ENCODE measurements around the gene ADGRL3. TPM values are rescaled to one million over a fixed set of nuclear protein-coding genes. Genes with fewer than 3 reads are reported as not detected.
"Not testable (repeated sequence)": the region's sequence is repeated elsewhere in the genome, so short reads cannot be mapped to it uniquely, and the experiment has no call there.

ADGRL3 gene
- polyA plus RNA-seq, 1 donor, result 31.1 TPM

DNA sequence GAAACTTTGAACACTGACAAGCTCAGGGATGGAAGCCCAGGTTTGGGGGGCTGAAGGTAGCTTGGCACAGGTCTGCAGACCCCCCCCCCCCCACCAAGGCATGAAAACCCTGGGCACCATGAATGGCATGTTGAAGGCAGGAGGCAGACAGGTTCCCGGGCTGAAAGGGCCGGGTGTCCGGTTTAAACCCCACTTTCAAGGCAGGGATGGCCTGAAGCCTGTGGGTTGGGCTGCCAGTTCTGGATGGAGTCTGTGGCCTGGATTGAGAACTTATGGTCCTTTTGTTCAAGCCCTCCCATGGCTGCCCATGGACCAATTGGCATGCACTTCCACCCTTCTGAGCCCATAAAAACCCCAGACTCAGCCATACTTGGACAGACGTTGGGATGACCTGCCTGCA lies 616.9 kb downstream of the ADGRL3 start:
- DNase-seq, result no peak

DNA sequence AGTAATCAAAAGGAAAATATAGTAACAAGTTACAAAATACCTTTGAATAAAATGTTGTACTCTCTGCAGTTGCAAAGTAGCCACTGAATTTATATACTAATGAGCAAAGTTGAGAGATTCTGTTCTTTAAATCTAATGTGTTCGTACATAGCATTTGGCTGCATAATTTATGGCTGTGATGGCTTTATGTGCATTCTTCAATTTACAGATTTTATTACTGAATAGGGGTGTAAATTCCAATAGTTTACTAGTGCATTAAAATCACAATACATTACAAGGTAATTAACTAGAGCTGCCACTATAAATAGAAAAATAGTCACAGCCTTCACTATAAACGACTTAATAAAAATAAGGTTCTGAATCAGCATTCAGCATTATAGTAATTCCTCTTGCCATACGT lies 620.0 kb downstream of the ADGRL3 start:
- DNase-seq, result peak; percentile 41

DNA sequence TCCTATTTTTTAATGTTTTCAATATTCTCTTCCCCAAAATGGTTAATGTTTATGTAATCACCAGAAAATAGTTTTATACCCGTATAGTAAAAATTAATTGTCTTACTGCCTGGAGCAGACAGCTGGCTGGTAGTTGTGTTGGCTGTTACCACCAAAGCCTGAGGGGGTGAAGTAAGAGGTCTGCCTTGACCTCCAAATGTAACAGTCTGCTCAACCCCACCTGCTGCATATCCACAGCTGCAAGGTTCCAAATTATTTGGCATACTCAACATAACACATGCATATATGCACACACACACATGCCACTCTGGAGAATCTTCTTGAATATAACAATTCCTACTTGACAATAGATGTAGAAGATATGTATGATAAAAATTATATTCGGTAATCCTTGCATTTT lies 624.3 kb downstream of the ADGRL3 start:
- no peak for DNase-seq

DNA sequence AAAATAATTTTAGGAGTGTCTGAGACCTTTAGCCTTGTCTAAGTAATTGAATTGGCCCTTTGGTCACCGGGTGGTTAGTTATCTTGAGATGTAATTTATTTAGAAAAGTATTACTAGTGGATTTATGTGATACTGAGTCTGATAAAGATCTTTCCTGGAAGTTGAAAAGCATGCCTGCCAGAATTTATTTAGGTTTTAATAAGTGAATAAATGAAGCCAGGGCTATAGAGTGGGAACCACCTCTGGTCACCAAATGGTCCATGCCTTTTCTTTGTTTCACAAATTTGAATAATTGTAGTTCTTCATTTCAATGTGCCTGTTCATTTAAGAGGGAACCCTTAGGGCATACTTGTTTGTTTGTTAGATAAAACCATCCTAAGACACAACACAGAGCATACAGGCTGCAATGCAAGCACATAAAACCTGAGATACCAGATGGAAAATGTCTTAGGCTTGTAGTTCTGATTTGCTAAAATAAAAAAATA lies 627.8 kb downstream of the ADGRL3 start:
- no peak for DNase-seq

DNA sequence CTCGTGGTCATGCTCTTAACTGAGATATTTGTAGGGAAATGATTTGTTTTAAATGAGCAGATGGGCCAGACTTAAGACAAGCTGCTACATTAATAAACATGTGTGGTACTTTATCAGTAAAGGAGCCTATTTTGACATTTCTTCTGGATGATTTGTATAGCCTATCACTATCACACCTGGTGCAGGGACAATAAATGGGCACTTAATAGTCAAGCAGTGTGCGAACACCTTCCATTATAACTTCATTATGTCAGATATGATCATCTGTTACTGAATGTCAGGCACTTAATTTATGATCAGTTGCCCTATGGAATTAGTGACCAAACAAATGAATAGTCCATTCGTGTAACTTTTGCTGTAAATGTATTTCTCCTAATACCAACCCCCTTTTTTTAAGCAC lies 628.8 kb downstream of the ADGRL3 start:
- DNase-seq, result no peak

DNA sequence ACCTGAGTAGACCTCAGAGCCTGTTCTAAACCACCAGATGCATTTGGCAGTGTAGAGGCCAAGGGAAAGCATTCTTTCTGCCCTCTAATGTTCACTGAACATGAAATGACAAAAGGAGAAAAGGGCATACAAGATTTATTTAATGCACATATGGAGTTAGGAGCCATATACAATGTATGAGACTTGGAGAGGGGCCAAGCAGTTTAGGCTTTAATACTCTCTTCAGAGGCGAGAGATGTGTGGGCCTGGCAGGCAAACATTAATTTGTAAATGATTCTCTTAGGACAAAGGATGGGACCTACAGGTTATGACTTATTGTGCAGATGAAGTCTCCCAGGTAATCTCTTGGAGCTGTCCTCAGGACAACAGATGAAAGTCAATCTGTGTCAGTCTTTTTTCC lies 631.9 kb downstream of the ADGRL3 start:
- no peak for DNase-seq

DNA sequence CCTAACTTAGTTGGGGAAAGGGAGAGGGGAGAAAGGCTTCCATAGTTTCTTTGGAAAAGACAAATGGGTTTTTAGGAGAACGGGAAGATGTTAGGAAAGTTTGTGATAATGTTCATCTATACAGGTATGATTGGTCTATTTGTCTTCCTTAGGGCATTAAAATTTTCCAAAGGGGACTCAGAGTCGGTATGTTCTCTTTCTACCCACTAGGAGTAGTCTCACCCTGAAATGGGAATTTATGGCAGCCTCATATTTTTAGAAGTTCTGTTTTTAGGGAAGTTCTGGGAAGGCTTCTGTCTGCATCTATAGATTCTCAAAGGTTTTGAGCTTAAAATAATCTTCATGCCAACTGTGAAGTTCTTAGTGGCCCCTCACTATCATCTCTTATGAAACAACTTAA lies 637.3 kb downstream of the ADGRL3 start:
- DNase-seq, result no peak

DNA sequence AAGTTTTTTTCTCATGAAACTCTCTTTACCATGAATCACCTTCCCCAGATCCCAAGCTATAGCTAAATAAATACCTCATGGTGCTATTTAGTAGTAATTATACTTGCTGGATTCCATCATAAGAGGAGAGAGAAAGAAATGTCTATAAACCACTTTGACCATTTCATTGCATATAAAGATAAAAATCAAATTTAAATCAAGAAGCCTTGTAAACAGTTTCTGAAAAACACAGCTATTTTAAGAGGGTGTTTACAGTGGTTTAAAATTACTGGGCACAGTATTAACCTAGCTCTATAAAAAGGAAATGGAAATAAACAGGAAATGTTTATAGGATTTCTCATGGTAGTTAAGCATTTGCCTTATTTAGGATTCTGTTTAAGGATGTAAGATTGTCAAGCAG lies 637.9 kb downstream of the ADGRL3 start:
- DNase-seq, result no peak

DNA sequence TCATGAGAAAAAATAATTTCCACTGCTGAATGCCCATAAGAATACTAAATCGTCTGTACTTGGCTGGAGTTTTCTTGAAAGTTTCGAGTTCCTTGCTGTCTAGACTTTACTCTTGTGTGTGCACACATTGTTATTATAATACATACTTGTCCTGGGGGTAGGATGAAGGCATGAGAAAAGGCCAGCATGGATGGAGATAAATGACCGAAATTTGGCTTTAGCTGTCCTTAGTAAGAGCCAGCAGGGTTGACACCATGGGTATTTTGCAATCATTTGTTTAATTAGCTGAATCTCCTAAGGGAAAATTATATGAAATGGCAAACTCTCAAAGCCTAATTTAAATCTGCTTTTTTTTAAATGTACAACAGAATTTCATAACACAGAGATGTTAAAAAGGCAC lies 641.6 kb downstream of the ADGRL3 start:
- DNase-seq, result no peak

DNA sequence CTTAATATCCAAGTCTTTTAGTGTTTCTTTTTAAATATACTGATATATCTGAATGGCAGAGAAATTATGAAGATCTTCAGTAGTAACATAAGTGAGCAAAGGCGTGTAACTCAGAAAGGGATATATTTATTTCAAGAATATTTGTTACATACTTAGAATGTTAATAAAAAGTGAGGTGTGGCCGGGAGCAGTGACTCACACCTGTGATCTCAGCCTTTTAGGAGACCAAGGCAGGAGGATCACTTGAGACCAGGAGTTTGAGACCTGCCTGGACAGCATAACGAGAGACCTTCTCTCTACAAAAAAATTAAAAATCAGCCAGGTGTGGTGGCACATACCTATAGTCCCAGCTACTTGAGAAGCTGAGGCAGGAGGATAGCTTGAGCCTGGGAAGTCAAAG lies 651.0 kb downstream of the ADGRL3 start:
- no peak for DNase-seq

DNA sequence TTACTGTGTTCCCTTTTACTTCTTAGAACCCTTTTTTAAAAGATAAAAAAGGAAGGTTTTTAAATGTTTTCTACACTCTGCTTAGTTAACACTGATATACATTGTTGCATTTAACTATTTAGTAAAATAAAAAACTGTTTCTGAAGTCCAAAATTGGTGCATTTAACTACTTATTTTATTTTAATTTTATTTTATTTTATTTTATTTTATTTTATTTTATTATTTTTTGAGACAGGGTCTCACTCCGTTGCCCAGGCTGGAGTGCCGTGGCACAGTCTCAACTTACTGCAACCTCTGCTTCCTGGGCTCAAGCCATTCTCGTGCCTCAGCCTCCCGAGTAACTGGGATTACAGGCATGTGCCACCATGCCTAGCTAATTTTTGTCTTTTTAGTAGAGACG lies 652.0 kb downstream of the ADGRL3 start:
- DNase-seq, result not testable (repeated sequence)

DNA sequence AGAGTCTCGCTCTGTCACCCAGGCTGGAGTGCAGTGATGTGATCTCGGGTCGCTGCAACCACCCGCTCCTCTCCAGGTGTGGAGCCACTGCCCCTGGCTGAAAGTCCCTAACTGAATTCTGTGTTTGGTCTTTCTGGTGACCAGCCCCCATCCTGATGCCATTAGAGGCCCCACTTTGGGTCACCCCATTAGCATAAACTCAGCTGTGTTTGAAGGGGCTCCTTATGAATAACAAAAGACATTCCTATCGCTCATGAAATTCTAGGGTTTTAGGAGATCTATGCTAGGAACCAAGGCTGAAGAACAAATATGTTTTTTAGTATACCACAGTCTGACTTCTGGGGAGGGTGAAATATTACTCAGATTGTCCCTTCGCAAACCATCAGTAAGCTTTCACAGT lies 652.9 kb downstream of the ADGRL3 start:
- DNase-seq, result no peak

DNA sequence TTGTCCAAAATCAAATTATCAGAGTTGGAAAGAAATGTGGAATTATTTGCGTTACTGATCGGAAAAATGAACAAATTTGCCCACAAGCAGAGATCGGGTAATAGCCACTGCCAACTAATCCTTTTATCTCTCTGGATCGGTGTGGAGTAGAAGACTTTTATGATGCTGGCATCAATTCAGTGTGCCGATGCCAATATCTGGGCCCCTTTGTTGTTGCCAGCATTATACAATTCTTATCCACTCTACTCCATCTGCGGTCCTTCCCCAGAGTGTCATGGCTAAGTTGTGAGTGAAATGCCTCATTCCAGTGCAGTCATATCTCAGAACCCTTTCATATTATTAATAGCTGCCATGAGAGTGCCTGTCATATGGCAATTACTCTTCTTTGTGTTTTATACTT lies 660.2 kb downstream of the ADGRL3 start:
- no peak for DNase-seq

DNA sequence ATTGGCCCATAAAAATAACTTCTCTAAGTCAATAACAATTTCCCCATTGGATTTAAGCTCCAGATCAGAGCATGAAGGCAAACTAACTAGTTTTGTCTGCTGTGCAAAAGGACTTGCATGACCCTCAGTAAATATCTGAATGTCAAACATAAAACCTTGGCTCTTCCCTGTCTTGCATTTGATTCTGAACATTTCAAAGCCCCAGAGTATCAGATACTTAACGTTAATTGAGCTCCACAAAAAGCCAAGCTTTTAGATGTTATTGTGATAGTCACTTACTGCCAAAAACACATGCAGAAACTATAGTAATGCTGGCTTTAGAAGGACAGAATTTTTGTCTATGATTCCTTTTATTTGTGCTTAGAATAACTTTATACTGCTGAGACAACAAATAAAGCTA lies 664.2 kb downstream of the ADGRL3 start:
- DNase-seq, result no peak

DNA sequence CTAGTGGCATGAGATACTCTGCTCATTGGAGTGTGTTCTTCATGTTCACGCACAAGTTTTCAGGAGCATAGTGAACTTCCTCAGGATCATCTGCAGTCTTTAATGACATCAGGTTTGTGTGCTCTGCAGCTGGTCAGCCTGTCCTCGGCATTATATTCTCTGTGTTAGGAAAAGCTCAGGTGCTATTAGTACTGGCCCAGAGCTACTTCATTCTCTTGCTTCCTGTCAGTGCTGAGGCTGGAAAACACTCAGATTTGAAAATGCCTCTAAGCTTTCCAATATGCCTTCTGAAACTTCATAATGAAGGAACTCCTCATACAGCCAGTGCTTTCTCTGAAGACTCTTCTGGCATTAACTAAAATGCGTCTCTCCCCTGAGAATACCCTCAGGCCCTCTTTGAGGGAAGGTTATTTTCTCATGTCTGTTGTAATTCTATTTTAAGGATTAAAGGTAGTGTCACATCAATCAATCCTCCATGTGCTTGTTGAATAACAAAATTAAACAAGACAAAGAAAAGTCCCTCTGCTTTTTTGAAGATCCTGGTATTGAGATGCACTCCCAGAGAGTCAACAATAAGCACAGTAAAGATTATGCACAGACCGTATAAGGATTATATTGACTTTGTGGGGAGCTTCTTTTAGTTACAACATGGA lies 666.4 kb downstream of the ADGRL3 start:
- no peak for DNase-seq

DNA sequence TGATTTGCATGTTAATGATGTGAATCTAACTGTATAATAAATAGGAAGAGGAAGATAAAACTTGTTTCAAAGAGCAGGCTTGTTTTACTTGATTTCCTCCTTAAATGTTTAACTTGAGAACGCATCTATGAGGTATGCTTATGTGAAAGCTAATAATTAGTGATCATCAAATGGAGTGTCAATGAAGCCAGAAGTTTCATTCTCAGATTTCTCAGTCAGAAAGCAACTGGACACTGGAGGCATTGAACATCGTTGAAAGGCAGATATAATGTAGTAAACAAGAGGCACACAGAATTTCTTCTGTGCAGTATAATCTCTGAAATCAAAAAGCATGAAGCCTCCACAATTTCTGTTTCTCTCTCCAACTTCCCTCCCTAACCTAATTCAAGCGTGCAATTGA lies 672.9 kb downstream of the ADGRL3 start:
- no peak for DNase-seq

DNA sequence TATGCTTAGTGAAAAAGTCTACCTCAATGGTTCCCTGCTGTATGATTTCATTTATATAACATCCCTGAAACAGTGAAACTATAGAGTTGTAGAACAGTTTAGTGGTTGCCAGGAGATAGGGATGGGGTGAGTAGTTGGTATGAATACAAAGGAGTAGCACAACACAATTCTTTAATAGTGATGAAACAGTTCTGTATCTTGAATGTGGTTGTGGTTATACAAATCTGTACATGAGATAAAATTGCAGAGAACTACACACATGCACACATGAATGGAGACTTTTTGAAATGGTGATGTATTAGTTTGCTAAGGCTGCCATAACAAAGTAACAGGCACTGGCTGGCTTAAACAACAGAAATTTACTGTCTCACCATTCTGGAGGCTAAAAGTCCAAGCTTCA lies 677.1 kb downstream of the ADGRL3 start:
- DNase-seq, result no peak

DNA sequence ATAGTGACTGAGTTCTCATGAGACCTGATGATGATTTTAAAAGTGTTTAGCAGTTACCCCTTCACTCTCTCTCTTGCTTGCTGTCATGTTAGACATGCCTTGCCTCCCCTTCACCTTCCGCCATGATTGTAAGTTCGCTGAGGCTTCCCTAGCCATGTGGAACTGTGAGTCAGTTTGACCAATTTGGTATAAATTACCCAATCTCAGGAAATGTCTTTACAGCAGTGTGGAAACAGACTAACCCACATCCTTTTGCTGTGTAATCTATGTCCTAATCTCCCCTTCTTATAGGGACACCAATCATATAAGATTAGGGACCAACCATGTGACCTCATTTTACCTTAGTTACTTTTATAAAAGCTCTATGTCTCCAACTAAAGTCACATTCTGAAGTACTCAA lies 677.8 kb downstream of the ADGRL3 start:
- no peak for DNase-seq

DNA sequence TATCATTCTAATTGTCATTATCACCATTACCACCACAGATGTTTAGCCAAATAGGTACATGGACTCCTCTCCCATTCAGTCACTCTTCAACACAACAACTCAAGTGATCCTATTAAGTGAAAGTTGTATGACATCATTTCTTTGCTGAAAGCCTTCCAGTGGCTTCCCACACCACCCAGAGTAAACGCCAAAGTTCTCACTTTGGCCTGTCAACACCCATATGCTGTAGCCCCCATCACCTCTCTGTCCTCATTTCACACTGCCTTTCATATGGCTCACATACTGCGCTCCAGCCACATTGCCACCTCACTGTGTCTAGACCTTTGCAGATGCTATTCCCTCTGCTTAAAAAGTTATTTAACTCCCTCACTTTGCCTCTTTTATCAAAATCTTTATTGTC lies 682.3 kb downstream of the ADGRL3 start:
- no peak for DNase-seq

DNA sequence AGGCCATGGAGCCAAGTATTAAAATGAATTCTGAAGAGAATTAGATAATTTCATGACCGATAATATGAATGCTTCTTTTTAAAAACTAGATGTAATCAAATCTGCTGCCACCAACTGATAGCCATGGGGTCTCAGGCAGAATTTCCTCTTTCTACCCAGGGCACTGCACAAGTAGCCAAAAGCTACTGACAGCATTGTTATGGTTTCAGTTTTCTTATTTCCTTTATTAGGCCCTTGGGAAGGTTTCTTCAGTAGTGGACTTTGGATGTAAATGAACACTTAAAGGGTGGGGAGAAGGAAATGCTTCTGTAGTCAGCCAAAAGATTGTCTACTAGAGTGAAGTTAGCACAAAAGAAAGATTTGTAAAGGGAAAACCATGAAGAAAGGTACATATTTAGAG lies 686.0 kb downstream of the ADGRL3 start:
- DNase-seq, result no peak

DNA sequence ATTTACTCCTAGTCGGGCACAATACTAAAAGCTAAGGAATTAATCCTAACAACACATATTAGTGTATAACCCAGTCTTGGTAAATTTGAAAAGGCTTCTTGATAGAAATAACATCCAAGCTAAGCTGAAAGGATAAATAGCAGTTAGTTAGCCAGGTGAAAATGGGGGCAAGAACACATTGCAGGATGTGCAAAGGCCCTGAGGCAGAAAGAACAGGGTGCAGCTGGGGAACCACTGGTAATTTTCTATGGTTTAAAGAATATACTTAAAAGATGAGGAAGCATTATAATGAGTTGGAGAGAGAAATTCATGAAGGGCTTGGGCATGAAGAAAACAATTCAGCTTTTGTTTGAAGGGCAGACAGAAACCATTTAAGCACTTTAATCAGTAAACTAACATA lies 689.0 kb downstream of the ADGRL3 start:
- no peak for DNase-seq

DNA sequence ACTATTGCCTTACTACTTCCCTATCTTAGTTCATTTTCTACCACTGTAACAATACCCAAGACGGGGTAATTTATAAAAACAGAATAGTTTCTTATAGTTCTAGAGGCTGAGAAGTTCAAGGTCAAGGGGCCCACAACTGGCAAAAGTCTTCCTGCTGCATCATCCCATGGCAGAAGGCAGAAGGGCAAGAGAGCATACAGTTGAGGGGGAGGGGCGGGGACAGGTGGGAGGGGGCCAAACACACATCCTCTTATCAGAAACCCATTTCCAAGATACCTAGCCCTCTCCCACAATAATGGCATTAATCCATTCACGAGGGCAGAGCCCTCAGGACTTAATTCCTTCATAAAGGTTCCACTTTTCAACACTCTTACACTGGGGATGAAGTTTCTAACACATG lies 690.2 kb downstream of the ADGRL3 start:
- no peak for DNase-seq

DNA sequence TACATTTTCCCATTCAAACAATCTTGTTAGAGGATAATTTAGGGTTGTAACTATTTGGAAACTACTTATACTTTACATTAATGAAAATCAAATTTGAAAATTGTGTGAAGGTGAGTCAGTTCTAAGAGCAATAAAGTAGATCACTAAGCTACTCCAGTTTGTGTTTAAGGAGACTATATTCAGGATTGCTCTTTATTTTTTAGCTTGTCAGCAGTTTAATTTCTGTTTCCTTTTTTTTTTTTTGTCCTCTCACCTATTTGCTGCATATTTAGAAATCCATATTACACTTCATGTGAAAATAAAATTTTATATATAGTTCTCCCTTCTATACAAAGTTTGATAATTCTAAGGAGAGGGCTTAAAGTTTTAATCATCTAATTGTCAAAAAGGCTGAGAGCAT lies 691.8 kb downstream of the ADGRL3 start:
- DNase-seq, result no peak

DNA sequence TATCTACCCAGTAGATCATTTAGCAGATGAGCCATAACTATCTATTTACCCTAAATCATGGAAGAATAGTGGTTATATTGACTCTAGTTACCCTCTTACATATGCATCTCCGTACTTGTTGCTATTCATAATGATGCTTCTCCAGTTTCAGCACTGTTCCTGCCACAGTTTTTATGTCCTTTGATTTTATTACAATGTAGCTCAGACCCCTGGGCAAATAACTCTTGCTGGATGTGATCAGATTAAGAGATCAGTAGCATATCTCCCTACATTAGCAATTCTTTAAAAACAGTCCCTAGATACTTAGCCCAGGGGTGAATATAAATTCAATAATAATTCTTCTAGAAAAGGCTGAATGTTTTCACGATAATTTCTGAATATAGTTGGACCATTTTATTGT lies 696.5 kb downstream of the ADGRL3 start:
- DNase-seq, result no peak

DNA sequence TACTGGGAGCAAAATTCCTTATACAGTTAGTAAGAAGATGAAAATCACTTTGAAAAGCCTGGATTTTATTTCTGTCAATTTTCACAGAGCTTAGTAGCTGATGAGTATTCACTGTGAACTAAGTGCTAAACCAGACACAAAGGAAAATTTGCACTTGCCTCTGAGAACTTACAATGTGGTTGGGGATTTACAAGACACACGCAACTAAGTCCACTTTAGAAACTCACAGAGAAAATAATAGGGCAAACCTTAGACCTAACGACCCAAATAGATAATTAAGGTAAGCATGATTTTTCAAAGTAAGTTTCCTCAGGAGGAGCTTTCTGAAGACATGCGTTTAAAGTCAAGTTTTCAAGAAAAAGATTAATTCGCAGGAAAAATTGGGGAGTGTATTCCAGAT lies 708.9 kb downstream of the ADGRL3 start:
- DNase-seq, result no peak

Measured in left kidney (tissue), 2 donors.